ENCODE measurements around the gene TLX2.
A peak's percentile ranks its signal among the peaks of the same experiment; 100 is the strongest.

The TLX2 gene

GRCh38 chr2:74548285-74548899, 34.1 kb downstream of the TLX2 start:
- H3K27me3 ChIP-seq (ENCODE audit: control insufficient read depth, insufficient read depth, low read length) = peaks cover 49% of the 10 kb centered on the region
- H3K9ac ChIP-seq (ENCODE audit: low read length) = peak overlapping the region; percentile 88
- peak overlapping the region; percentile 80 for H3K4me3 ChIP-seq (ENCODE audit: low read length)
- H3K4me1 ChIP-seq (ENCODE audit: control insufficient read depth, low read depth, low read length) = peaks cover 15% of the 10 kb centered on the region
- H3K9me3 ChIP-seq (ENCODE audit: control insufficient read depth, low read depth, low read length) = no peaks in the 10 kb centered on the region
- H3K27ac ChIP-seq (ENCODE audit: low read length) = no peak overlapping the region
- H3K36me3 ChIP-seq (ENCODE audit: control insufficient read depth, low read depth, low read length) = no peaks in the 10 kb centered on the region

DNA sequence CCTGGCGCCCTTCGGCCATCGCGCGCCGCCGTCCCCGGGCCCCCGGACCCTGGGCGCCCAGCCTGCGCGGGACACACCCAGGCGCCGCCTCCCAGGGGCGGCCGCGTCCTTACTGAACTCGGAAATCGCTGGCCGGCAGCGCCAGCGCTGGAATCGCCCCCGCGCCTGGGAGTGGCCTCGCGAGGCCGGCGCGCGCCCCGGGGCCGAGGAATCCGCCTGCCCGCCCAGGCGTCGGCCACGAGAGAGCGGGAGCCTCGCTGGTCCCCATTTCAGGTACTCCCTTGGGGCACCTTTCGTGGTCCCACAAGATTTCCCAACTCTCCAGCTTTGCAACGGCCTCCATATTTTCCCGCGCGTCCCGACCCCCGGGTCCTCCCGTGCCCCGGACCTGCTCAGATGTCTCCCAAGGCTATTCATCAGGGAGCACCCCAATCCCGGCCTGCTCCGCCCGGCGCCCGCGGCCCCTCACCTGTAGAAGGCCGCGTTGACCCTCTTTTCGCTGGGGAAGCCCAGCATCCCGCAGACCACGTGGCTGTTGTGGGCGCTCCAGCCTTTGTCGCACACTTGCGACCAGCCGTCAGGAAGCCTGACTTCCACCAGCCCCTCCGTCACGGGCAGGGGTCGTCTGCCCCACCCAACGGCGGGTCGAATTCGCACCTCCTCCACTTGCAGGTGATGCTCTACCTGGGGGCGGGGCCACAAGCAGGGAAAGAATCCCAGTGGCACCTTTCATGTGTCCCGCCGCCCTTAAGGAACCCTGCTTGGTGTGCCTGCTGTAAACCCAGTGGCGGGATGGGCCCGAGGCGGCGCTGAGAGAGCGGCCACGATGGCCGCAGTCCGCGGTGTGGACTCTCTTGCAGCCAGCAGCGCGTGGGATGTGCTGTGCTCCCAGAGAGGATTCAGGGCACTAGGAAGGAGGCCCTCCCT, 34.9 kb downstream of the TLX2 start:
- H3K9me3 ChIP-seq (ENCODE audit: control insufficient read depth, low read depth, low read length) = no peaks in the 10 kb centered on the region
- peaks cover 15% of the 10 kb centered on the region for H3K4me1 ChIP-seq (ENCODE audit: control insufficient read depth, low read depth, low read length)
- H3K27ac ChIP-seq (ENCODE audit: low read length) = no peak overlapping the region
- peaks cover 49% of the 10 kb centered on the region for H3K27me3 ChIP-seq (ENCODE audit: control insufficient read depth, insufficient read depth, low read length)
- H3K4me3 ChIP-seq (ENCODE audit: low read length) = peak overlapping the region; percentile 80
- peak overlapping the region; percentile 88 for H3K9ac ChIP-seq (ENCODE audit: low read length)
- no peaks in the 10 kb centered on the region for H3K36me3 ChIP-seq (ENCODE audit: control insufficient read depth, low read depth, low read length)

- peaks cover 15% of the 10 kb centered on the region for H3K4me1 ChIP-seq (ENCODE audit: control insufficient read depth, low read depth, low read length)
- no peak overlapping the region for H3K9ac ChIP-seq (ENCODE audit: low read length)
- H3K4me3 ChIP-seq (ENCODE audit: low read length) = peak overlapping the region; percentile 80
Observed at GRCh38 chr2:74550231-74550630, 36.0 kb downstream of the TLX2 start.

GRCh38 chr2:74551530-74551929, 37.3 kb downstream of the TLX2 start:
- Histone ChIP-seq H3K9me3 (ENCODE audit: control insufficient read depth, low read depth, low read length) (no peaks in the 10 kb centered on the region), H3K9ac (ENCODE audit: low read length) (no peak overlapping the region), H3K4me1 (ENCODE audit: control insufficient read depth, low read depth, low read length) (peaks cover 15% of the 10 kb centered on the region), H3K27ac (ENCODE audit: low read length) (no peak overlapping the region), H3K4me3 (ENCODE audit: low read length) (no peak overlapping the region), H3K36me3 (ENCODE audit: control insufficient read depth, low read depth, low read length) (no peaks in the 10 kb centered on the region), H3K27me3 (ENCODE audit: control insufficient read depth, insufficient read depth, low read length) (peaks cover 62% of the 10 kb centered on the region)

More at GRCh38 chr2:74550231-74550630, 36.0 kb downstream of the TLX2 start:
- H3K27ac ChIP-seq (ENCODE audit: low read length) = no peak overlapping the region
- no peaks in the 10 kb centered on the region for H3K36me3 ChIP-seq (ENCODE audit: control insufficient read depth, low read depth, low read length)
- peaks cover 51% of the 10 kb centered on the region for H3K27me3 ChIP-seq (ENCODE audit: control insufficient read depth, insufficient read depth, low read length)
- no peaks in the 10 kb centered on the region for H3K9me3 ChIP-seq (ENCODE audit: control insufficient read depth, low read depth, low read length)

GRCh38 chr2:74551942-74552913, 38.0 kb downstream of the TLX2 start:
- peaks cover 15% of the 10 kb centered on the region for H3K4me1 ChIP-seq (ENCODE audit: control insufficient read depth, low read depth, low read length)
- no peaks in the 10 kb centered on the region for H3K9me3 ChIP-seq (ENCODE audit: control insufficient read depth, low read depth, low read length)
- peak overlapping the region; percentile 87 for H3K4me3 ChIP-seq (ENCODE audit: low read length)
- no peaks in the 10 kb centered on the region for H3K36me3 ChIP-seq (ENCODE audit: control insufficient read depth, low read depth, low read length)
- H3K27me3 ChIP-seq (ENCODE audit: control insufficient read depth, insufficient read depth, low read length) = peaks cover 58% of the 10 kb centered on the region
- no peak overlapping the region for H3K27ac ChIP-seq (ENCODE audit: low read length)
- no peak overlapping the region for H3K9ac ChIP-seq (ENCODE audit: low read length)

GRCh38 chr2:74552914-74553811, 38.9 kb downstream of the TLX2 start:
- Histone ChIP-seq H3K4me1 (ENCODE audit: control insufficient read depth, low read depth, low read length) (peaks cover 10% of the 10 kb centered on the region), H3K9ac (ENCODE audit: low read length) (peak overlapping the region; percentile 38), H3K27ac (ENCODE audit: low read length) (no peak overlapping the region), H3K36me3 (ENCODE audit: control insufficient read depth, low read depth, low read length) (no peaks in the 10 kb centered on the region), H3K9me3 (ENCODE audit: control insufficient read depth, low read depth, low read length) (no peaks in the 10 kb centered on the region), H3K27me3 (ENCODE audit: control insufficient read depth, insufficient read depth, low read length) (peaks cover 49% of the 10 kb centered on the region), H3K4me3 (ENCODE audit: low read length) (peak overlapping the region; percentile 87)

GRCh38 chr2:74553892-74554819, 39.9 kb downstream of the TLX2 start, which contains the start of the genes DOK1 and LOXL3:
TSS of gene DOK1 (plus strand) at chr2:74554720. CDS start at chr2:74554755, 35 bp downstream.
TSS of gene LOXL3 (minus strand) at chr2:74553942. CDS start at chr2:74552634, 1,308 bp downstream.
- H3K27ac ChIP-seq (ENCODE audit: low read length) = no peak within 1 kb of the TSS
- no peaks in the 10 kb centered on the region for H3K9me3 ChIP-seq (ENCODE audit: control insufficient read depth, low read depth, low read length)
- no peaks in the 10 kb centered on the region for H3K36me3 ChIP-seq (ENCODE audit: control insufficient read depth, low read depth, low read length)
- H3K9ac ChIP-seq (ENCODE audit: low read length) = peak within 1 kb of the TSS; percentile 65
- peaks cover 42% of the 10 kb centered on the region for H3K27me3 ChIP-seq (ENCODE audit: control insufficient read depth, insufficient read depth, low read length)
- peaks cover 10% of the 10 kb centered on the region for H3K4me1 ChIP-seq (ENCODE audit: control insufficient read depth, low read depth, low read length)
- peak within 1 kb of the TSS; percentile 87 for H3K4me3 ChIP-seq (ENCODE audit: low read length)

- Histone ChIP-seq H3K36me3 (ENCODE audit: control insufficient read depth, low read depth, low read length) (no peaks in the 10 kb centered on the region), H3K4me3 (ENCODE audit: low read length) (peak overlapping the region; percentile 87), H3K27ac (ENCODE audit: low read length) (no peak overlapping the region), H3K9ac (ENCODE audit: low read length) (peak overlapping the region; percentile 65), H3K9me3 (ENCODE audit: control insufficient read depth, low read depth, low read length) (no peaks in the 10 kb centered on the region), H3K27me3 (ENCODE audit: control insufficient read depth, insufficient read depth, low read length) (peaks cover 34% of the 10 kb centered on the region), H3K4me1 (ENCODE audit: control insufficient read depth, low read depth, low read length) (peaks cover 15% of the 10 kb centered on the region)
Observed at GRCh38 chr2:74554820-74555531, 40.7 kb downstream of the TLX2 start.

GRCh38 chr2:74555610-74556103, 41.4 kb downstream of the TLX2 start:
- Histone ChIP-seq H3K27ac (ENCODE audit: low read length) (no peak overlapping the region), H3K4me1 (ENCODE audit: control insufficient read depth, low read depth, low read length) (peaks cover 22% of the 10 kb centered on the region), H3K4me3 (ENCODE audit: low read length) (peak overlapping the region; percentile 87), H3K9ac (ENCODE audit: low read length) (no peak overlapping the region), H3K9me3 (ENCODE audit: control insufficient read depth, low read depth, low read length) (no peaks in the 10 kb centered on the region), H3K27me3 (ENCODE audit: control insufficient read depth, insufficient read depth, low read length) (peaks cover 32% of the 10 kb centered on the region), H3K36me3 (ENCODE audit: control insufficient read depth, low read depth, low read length) (no peaks in the 10 kb centered on the region)

Data from iPS-18a (cell line).